PFSK-1 (cell line): ENCODE results near the gene MYL7.

ENCODE experiments used
- FOXP2 ChIP-seq: optimal IDR thresholded peaks from 2 replicates; pipeline ENCODE3; 2011; ENCODE audit warnings: borderline replicate concordance, control low read depth, inconsistent platforms; ENCODE audit not compliant: insufficient read depth; ENCODE audit errors: extremely low read length, extremely low read depth
- POLR2AphosphoS5 ChIP-seq: IDR thresholded peaks from 2 replicates; pipeline ENCODE4 v1.6.1; 2012; ENCODE audit warnings: low read depth, mild to moderate bottlenecking, control low read depth, low read length, moderate library complexity
- REST ChIP-seq, 2 experiments: IDR thresholded peaks; 2 replicates each; pipeline versions ENCODE4 v1.6.1 to v1.8.0; 2011 to 2012; ENCODE audit warnings: low read depth in 2 of 2, low read length in 2 of 2, control low read depth in 1 of 2, inconsistent platforms in 1 of 2, mild to moderate bottlenecking in 1 of 2, moderate library complexity in 1 of 2; ENCODE audit not compliant: insufficient read depth in 1 of 2
- SIN3A ChIP-seq: IDR thresholded peaks from 2 replicates; pipeline ENCODE4 v1.6.1; 2012; ENCODE audit warnings: mild to moderate bottlenecking, low read length, moderate library complexity, borderline replicate concordance; ENCODE audit not compliant: insufficient read depth
- TAF1 ChIP-seq: IDR thresholded peaks from 2 replicates; pipeline ENCODE4 v1.6.1; 2012; ENCODE audit warnings: low read length, control low read depth, borderline replicate concordance; ENCODE audit not compliant: insufficient read depth

MYL7 gene

GRCh38 chr7:44184206-44184872 lies 43.2 kb upstream of the MYL7 start:
- TF ChIP-seq POLR2AphosphoS5 = no peak
- no peak for TF ChIP-seq REST (IDR thresholded peaks at IDR 0.05; ENCODE audit: insufficient read depth in 1 of 2, low read depth in 2 of 2, low read length in 2 of 2)
- TF ChIP-seq SIN3A = no peak
- TF ChIP-seq FOXP2 = no peak
- TF ChIP-seq TAF1 = no peak

GRCh38 chr7:44183386-44183785 lies 42.3 kb upstream of the MYL7 start:
- no peak for TF ChIP-seq POLR2AphosphoS5
- no peak for TF ChIP-seq REST (IDR thresholded peaks at IDR 0.05; ENCODE audit: insufficient read depth in 1 of 2, low read depth in 2 of 2, low read length in 2 of 2)
- no peak for TF ChIP-seq FOXP2
- no peak for TF ChIP-seq TAF1
- TF ChIP-seq SIN3A = no peak

GRCh38 chr7:44182827-44183226 lies 41.7 kb upstream of the MYL7 start:
- TF ChIP-seq FOXP2 = no peak
- no peak for TF ChIP-seq TAF1
- TF ChIP-seq REST (IDR thresholded peaks at IDR 0.05; ENCODE audit: insufficient read depth in 1 of 2, low read depth in 2 of 2, low read length in 2 of 2) = no peak
- no peak for TF ChIP-seq POLR2AphosphoS5
- TF ChIP-seq SIN3A = no peak

GRCh38 chr7:44180631-44181030 lies 39.5 kb upstream of the MYL7 start:
- no peak for TF ChIP-seq SIN3A
- no peak for TF ChIP-seq POLR2AphosphoS5
- no peak for TF ChIP-seq REST (IDR thresholded peaks at IDR 0.05; ENCODE audit: insufficient read depth in 1 of 2, low read depth in 2 of 2, low read length in 2 of 2)
- no peak for TF ChIP-seq FOXP2
- TF ChIP-seq TAF1 = no peak
